ENCODE data around the gene SLC5A11.

GRCh38 chr16:24845726-24846547, at the start of gene SLC5A11:
- no peak for TF ChIP-seq POLR2AphosphoS5 (IDR thresholded peaks at IDR 0.05)
- TF ChIP-seq CTCF (IDR thresholded peaks at IDR 0.05), result no peak

Data from prostate gland (tissue), 2 donors.